Measurements from ENCODE around the gene CALCOCO2. TPM values are rescaled to one million over a fixed set of nuclear protein-coding genes. Genes with fewer than 3 reads are reported as not detected.
A peak's percentile ranks its signal among the peaks of the same experiment; 100 is the strongest.

Gene CALCOCO2
- polyA plus RNA-seq, 2 of the 4 experiments (the other 2 are of a cell fraction): 71.6 to 194 TPM

DNA sequence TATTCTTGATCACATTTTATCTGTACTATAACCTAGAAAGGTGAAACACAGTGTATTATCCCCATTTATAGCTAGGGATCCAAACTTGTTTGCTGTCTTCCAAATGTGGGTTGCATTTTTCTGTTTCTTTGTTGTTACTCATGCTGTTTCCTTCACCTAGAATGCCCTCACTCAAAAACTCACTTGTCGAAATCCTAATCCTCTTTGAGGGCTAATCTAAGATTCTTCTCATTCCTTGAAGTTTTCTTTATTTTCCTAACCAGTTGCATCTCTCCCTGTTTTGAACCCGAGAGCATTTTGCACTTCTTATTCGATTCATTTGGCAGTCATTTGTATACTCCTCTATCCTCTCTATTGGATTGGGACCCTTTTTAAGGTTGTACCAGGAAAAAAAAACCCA lies 9.6 kb downstream of the CALCOCO2 start:
- Histone ChIP-seq H3K4me1 (peaks cover 24% of the 10 kb centered on the region; the same call in 2 of the 3 replicates), H3K4me2 (peak overlapping the region; percentile 67; the same call in 2 of the 3 replicates)
- TF ChIP-seq CHD2 (IDR thresholded peaks at IDR 0.05; ENCODE audit: low read length, partially characterized antibody) (no peak), HOXA7 (CRISPR knock-in tag; IDR thresholded peaks at IDR 0.05) (no peak), CBX2 (IDR thresholded peaks at IDR 0.05; ENCODE audit: borderline replicate concordance, low read depth) (no peak), MAFK (IDR thresholded peaks at IDR 0.05; ENCODE audit: partially characterized antibody) (no peak), HOXB13 (CRISPR knock-in tag; IDR thresholded peaks at IDR 0.05; ENCODE audit: low read depth) (no peak)

DNA sequence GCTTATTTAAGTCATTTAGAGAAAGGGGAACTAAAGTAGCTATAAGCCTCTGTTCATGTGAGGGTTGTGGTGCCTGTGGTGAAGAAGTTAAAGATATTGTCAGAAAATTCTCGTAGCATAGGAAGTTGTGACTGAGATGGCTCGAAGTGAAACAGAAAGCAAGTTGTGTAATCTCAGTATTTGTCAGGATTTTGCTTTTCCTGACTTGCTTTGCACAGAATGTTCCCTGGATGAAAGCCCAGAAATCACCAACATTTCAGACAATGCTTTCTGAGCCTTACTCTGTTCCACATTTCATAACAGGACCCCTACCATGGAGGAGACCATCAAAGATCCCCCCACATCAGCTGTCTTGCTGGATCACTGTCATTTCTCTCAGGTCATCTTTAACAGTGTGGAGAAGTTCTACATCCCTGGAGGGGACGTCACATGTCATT lies 10.6 kb downstream of the CALCOCO2 start:
- DNase-seq (ENCODE audit: low read depth in 1 of 2, low spot score in 1 of 2) (no peak), FAIRE-seq (no peak), ATAC-seq (no peak; a peak in 1 of 6 replicates)
- H3K4me3 ChIP-seq: peak overlapping the region; percentile 8; the same call in 1 of the 3 replicates
- H3K4me1 ChIP-seq: peaks cover 24% of the 10 kb centered on the region; the same call in 2 of the 3 replicates
- TF ChIP-seq FOSL2 (IDR thresholded peaks at IDR 0.05) (no peak), FOSL2 (CRISPR knock-in tag; IDR thresholded peaks at IDR 0.05) (no peak), HOXB5 (CRISPR knock-in tag; IDR thresholded peaks at IDR 0.05) (no peak), HDAC2 (IDR thresholded peaks at IDR 0.05) (no peak)
- ChIA-PET POLR2A (no interaction called here), CTCF (interaction anchor here (70.2 to 76.6 kb wide), 2 partner anchors 16 to 23 kb away, joined by 3251 read pairs; partner anchors contain the start of genes ATP5MC1, CALCOCO2 and TTLL6)
- H3K4me2 ChIP-seq: peak overlapping the region; percentile 67
- H3K27ac ChIP-seq: peak overlapping the region; percentile 33 to 55; a peak in 3 of 6 replicates
- 49% methylated on average over 3 of the region's 3 CpGs for WGBS (ENCODE audit: missing lambda C conversion rate)
- H3K9me3 ChIP-seq: no peaks in the 10 kb centered on the region

More for the DNA sequence above, 9.6 kb downstream of the CALCOCO2 start:
- DNase-seq (ENCODE audit: low read depth in 1 of 2, low spot score in 1 of 2) (no peak), FAIRE-seq (no peak), ATAC-seq (no peak)
- WGBS (ENCODE audit: missing lambda C conversion rate): 75% methylated on average over 3 of the region's 3 CpGs
- Histone ChIP-seq H3K27ac (no peak overlapping the region; a peak in 1 of 6 replicates), H3K9me3 (no peaks in the 10 kb centered on the region), H3K4me3 (no peak overlapping the region)
- CTCF ChIA-PET: interaction anchor here (1.2 to 76.6 kb wide), 4 partner anchors 17 to 161 kb away, joined by 3 to 3251 read pairs (median 1630); partner anchors contain the start of genes ATP5MC1, CALCOCO2 and TTLL6
- POLR2A ChIA-PET: no interaction called here

DNA sequence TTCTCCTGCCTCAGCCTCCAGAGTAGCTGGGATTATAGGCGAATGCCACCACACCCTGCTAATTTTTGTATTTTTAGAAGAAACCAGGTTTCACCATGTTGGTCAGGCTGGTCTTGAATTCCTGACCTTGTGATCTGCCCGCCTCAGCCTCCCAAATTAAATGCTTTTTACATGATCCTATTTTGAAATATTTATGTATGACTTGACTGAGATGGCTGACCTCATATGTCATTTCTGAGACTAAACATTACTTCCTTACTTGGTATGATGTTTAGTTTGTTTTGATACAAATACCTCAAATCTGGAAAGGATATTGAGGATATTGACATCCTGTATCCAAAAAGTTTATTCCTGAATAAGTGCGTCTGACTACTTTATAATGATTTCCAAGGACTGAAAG lies 11.9 kb downstream of the CALCOCO2 start:
- 86% methylated on average over 3 of the region's 3 CpGs for WGBS (ENCODE audit: missing lambda C conversion rate)
- FAIRE-seq: no peak
- no peak for TF ChIP-seq HOXA7 (CRISPR knock-in tag; IDR thresholded peaks at IDR 0.05)
- no peak for TF ChIP-seq CEBPB (IDR thresholded peaks at IDR 0.05)
- no peak for TF ChIP-seq ZC3H11A (IDR thresholded peaks at IDR 0.05)
- TF ChIP-seq MYC (IDR thresholded peaks at IDR 0.05; ENCODE audit: borderline replicate concordance, low read length): no peak
- TF ChIP-seq, protein P1, sequence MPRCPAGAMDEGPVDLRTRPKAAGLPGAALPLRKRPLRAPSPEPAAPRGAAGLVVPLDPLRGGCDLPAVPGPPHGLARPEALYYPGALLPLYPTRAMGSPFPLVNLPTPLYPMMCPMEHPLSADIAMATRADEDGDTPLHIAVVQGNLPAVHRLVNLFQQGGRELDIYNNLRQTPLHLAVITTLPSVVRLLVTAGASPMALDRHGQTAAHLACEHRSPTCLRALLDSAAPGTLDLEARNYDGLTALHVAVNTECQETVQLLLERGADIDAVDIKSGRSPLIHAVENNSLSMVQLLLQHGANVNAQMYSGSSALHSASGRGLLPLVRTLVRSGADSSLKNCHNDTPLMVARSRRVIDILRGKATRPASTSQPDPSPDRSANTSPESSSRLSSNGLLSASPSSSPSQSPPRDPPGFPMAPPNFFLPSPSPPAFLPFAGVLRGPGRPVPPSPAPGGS (IDR thresholded peaks at IDR 0.05): no peak
- TF ChIP-seq TFCP2L1 (CRISPR knock-in tag; IDR thresholded peaks at IDR 0.05): no peak
- no peak for TF ChIP-seq HOXB5 (CRISPR knock-in tag; IDR thresholded peaks at IDR 0.05)
- TF ChIP-seq EHMT2 (IDR thresholded peaks at IDR 0.05; ENCODE audit: low read depth): no peak
- TF ChIP-seq JUN (IDR thresholded peaks at IDR 0.05): no peak
- no peak for TF ChIP-seq FOXS1 (CRISPR knock-in tag; IDR thresholded peaks at IDR 0.05)
- TF ChIP-seq POLR2AphosphoS2 (conservative IDR thresholded peaks at IDR 0.05; ENCODE audit: low read length): no peak
- TF ChIP-seq MAFK (IDR thresholded peaks at IDR 0.05; ENCODE audit: partially characterized antibody): no peak
- CTCF ChIA-PET: interaction anchor here (0.8 to 76.6 kb wide), 5 partner anchors 15 to 171 kb away, joined by 3 to 3251 read pairs (median 7); partner anchors contain the start of genes ATP5MC1, CALCOCO2 and TTLL6
- Histone ChIP-seq H3K9me3 (no peaks in the 10 kb centered on the region), H3K27ac (no peak overlapping the region), H3K4me1 (peaks cover 24% of the 10 kb centered on the region; the same call in 2 of the 3 replicates), H3K4me3 (no peak overlapping the region), H3K4me2 (no peak overlapping the region)
- DNase-seq (ENCODE audit: low read depth in 1 of 2, low spot score in 1 of 2): no peak
- POLR2A ChIA-PET: no interaction called here
- no peak for ATAC-seq

DNA sequence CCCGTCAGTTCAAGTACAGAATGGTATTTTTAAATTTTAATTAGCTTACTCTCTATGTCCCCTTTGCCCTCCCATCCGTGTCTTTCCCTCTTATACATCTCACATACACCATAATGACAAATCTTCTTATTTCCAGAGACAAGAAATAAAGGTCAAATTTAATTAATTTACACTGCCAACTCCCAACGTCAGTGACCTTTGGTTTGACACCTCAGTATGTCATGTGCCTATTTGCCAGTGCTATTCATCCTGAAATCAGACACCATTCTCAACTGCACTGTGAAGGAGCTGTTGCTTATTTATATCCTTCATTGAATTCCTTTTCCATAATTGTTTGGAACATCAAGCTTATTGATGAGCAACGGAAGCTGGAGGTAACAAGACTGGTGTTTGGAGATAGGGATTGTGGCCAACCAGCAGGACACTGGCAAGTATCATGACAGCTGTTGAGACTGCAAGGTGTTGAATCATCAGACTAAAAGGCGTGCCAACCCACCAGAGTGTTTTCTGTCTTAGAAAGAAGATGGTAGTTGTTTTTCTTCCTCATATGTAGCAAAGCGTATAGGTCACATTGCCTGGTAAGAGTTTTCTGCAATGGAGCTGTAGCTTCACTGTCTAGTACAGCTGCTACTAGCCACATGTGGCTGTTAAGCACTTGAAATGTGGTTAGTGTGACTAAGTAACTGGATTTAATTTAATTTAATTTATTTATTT lies 12.5 kb downstream of the CALCOCO2 start:
- no peak for ATAC-seq
- CTCF ChIA-PET: interaction anchor here (0.8 to 76.6 kb wide), 6 partner anchors 15 to 172 kb away, joined by 3 to 3251 read pairs (median 7); partner anchors contain the start of genes ATP5MC1, CALCOCO2 and TTLL6
- H3K27ac ChIP-seq: no peak overlapping the region

More for the DNA sequence above, 12.5 kb downstream of the CALCOCO2 start:
- POLR2A ChIA-PET: no interaction called here
- TF ChIP-seq CHD2 (IDR thresholded peaks at IDR 0.05; ENCODE audit: low read length, partially characterized antibody) (no peak), ZSCAN20 (CRISPR knock-in tag; IDR thresholded peaks at IDR 0.05) (no peak), HEYL (CRISPR knock-in tag; IDR thresholded peaks at IDR 0.05) (no peak), FOSB (CRISPR knock-in tag; IDR thresholded peaks at IDR 0.05) (no peak)
- peak; percentile 18 for FAIRE-seq
- no peak overlapping the region for H3K4me3 ChIP-seq
- no peaks in the 10 kb centered on the region for H3K9me3 ChIP-seq
- peaks cover 24% of the 10 kb centered on the region; the same call in 2 of the 3 replicates for H3K4me1 ChIP-seq
- H3K4me2 ChIP-seq: no peak overlapping the region
- DNase-seq (ENCODE audit: low read depth in 1 of 2, low spot score in 1 of 2): no peak
- 85% methylated on average over 6 of the region's 6 CpGs for WGBS (ENCODE audit: missing lambda C conversion rate)

All from A549 (cell line).